AG20443 (cell line): Measurements from ENCODE around the gene OXSR1.
A peak's percentile ranks its signal among the peaks of the same experiment; 100 is the strongest.
"Not testable (repeated sequence)": the region's sequence is repeated elsewhere in the genome, so short reads cannot be mapped to it uniquely, and the experiment has no call there.

Experiments
- DNase-seq: peaks from one replicate; pipeline ENCODE4 v3.0.0; 2012; ENCODE audit warnings: low spot score, mixed read lengths

OXSR1 gene

DNA sequence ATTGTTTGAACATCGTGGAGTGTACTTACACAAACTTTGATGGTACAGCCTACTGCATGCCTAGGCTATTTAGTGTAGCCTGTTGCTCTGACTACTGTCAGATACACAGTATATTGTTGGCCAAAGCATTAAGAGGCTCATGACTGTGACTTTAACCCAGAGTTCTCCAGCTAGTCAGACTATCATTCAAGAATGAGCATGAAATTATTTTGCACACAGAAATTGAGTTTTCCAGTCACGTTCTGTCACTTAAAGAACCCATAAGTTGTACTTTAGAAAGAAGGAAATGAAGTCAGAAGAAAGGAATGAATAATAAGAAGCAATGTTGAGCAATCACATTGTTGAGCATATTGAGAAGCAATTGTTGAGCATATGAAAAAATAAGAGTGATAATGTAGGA is 62.7 kb downstream of the OXSR1 start:
- DNase-seq: peak; percentile 16

DNA sequence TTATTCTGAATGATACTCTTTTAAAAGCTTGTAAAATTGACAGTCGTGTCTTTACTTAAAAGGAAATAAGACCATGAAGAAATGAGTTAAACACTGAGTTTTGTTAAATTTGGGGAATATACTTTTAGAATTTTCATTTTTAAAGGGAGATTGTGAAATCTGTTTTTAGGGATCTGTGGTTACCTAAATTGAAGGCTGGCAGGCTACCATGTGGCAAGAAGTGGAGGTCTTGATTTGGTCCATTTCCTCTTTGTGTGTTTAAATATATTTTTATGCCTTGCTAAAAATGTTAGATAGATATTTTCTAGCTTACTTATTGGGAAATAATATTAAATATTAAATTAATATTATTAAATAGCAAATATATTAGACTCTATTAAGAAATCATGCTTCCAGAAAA is 63.7 kb downstream of the OXSR1 start:
- DNase-seq: no peak

DNA sequence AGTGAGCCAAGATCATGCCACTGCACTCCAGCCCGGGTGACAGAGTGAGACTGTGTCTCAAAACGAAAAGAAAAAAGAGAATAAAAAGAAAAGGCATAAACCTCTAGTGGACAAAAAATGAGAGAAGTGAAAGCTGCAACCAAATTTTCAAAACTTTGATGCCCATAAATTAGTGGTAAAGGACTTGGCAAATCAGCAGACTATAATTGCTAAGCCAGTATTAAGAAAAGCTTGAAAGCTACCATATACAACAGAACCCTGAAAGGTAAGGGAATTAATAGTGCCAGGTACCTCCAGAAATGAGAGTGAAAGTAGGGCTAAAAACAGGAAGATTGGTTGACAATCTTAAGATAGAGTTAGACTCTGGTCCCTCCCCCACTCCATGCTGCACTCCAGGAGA is 67.4 kb downstream of the OXSR1 start:
- no peak for DNase-seq

DNA sequence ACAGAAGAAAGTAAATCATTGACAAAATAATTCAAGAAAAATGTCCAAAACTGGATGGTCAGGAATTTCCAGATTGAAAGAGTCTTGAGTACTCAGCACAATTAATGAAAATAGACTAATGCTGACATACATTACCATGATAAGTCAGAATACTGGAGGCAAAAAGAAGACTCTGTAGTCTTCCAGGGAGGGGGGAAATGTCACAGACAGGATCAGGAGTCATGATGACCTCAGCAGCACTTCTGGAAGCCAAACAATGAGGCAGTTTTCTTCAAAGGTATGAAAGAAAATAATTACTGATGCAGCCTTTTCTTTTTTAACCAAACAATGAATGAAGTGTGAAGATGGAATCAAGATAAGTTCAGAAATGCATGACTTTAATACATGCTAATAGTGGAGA is 70.1 kb downstream of the OXSR1 start:
- no peak for DNase-seq

DNA sequence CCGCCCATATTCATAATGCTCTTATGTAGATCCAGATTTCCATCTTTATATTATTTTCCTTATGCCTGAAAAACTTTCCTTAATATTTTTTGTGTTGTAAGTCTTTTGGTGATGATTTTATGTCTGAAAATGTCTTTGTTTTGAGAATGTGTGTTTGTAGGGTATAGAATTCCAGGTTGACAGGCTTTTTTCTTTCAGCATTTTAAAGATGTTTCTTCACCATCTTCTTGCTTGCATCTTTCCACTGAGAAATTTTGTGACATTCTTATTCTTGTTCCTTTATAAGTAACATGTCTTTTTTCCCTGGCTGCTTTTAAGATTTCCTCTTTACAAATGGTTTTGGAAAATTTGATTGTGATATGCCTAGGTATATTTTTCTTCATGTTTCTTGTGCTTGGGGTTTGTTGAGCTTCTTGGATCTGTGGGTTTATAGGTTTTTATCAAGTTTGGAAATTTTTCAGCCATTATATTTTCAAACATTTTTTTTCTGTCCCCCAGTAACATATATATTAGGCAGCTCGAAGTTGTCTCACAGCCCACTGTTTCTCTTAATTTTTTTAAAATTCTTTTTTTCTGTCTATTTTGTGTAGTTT is 73.2 kb downstream of the OXSR1 start:
- DNase-seq: no peak

DNA sequence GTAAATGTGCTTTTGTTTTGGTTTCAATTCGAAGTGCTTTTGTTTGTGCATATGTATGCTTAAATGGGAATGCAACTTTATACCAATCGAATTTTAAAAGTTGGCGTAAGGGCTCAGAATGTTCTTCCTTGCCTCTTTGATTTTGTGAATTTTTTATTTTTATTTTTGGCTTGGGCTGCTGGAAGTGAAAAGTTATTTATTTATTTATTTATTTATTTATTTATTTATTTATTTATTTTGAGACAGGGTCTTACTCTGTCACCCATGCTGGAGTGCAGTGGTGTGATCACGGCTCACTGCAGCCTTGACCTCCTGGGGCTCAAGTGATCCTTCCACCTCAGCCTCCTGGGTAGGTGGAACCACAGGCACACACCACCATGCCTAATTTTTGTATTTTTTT is 77.5 kb downstream of the OXSR1 start:
- DNase-seq: not testable (repeated sequence)

DNA sequence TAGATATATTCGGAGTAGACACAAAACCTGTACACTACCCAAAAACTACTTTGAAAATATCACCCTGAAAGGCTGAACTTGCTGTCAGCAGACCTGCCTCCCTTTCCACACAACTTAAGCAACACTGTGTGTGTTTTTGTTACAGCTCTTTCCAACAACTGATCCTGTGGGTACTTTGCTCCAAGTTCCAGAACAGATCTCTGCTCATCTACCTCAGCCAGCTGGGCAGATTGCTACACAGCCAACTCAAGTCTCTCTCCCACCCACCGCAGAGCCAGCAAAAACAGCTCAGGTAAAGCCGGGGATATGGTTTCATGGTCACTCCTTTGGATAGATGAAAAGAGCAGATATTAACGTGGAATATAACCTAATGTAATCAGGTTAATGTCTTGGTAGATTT is 80.6 kb downstream of the OXSR1 start:
- DNase-seq: no peak

DNA sequence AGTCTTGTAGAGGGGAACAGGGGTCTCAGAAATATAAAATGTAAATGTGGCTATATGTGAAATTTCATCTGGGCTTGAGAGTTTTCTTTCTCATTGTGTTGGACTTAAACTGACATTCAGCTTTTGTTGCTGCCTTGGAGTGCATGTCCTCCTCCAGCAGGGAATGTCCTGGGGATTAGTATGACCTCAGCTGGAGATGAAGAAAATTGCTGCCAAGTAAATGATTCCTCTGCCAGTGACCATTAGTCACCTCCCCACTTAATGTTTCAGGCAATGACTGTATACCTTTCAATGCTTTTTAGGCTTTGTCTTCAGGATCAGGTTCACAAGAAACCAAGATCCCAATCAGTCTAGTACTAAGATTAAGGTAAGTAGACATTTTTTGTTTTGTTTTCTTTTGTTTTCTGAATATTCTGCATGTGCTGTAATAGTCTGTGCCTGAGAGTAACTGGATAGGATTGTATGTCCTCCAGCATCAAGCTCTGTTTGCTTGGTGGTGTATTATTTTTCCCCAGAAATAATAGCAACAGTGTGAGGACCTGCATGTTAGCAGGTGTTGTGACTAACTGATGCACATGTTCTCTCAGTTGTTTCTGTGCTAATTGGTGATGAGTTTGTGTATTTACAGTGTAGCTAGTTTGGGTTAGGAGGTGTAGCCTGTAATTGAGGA is 82.2 kb downstream of the OXSR1 start:
- DNase-seq: peak; percentile 92

DNA sequence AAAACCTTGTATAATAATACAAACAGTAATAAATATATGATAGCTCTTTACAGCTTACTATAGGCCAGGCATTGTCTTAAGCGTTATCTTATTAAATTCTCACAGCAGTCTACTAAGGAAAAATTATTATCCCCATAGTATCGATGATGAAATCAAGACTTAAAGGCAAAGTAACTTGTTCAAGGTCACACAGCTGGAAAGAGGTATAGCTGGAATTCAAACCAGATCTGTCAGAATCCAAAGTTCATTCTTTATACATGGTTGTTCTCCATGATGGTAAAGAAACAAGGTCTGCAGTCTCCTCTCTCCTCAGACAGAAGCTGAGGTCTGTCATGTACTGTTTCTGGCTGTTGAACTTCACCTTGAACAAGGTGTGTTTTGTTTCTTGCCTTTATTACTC is 84.9 kb downstream of the OXSR1 start:
- no peak for DNase-seq

DNA sequence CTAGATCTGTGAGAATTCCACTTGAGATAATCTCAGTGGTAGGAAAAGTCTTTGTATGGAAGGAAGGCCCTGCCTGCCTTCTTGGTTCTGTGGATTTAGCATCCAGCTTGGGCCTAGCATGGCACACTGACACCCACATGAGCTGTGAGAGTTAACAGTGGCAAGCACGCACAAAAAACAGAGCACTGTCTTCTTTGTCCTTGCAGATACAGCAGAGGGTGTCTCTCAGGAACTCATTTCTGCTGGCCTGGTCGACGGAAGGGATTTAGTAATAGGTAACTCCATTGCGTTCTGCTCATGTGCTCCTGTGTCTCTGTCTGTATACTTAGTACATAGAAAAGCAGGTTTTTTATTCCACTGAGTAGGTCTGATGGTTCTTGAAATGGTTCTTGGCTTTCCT is 85.9 kb downstream of the OXSR1 start:
- no peak for DNase-seq

DNA sequence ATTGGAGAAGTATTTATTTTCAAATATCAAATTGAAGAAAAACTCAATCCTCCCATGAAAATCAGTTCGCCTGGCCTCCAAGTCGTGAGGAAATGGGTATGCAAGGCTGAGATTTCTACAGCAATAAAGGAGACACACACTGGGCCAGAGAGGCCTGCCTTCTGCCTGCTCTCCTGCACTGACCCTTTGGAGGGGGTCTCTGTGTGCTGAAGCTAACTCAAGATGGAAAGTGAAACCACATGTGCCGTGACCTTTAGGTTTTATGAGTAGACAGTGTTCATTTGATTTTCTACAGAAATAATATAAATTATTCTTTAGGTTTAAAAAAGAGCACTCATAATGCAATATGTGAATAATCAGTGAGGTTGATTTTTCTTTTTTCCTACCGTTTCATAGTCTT is 88.4 kb downstream of the OXSR1 start:
- DNase-seq: no peak

DNA sequence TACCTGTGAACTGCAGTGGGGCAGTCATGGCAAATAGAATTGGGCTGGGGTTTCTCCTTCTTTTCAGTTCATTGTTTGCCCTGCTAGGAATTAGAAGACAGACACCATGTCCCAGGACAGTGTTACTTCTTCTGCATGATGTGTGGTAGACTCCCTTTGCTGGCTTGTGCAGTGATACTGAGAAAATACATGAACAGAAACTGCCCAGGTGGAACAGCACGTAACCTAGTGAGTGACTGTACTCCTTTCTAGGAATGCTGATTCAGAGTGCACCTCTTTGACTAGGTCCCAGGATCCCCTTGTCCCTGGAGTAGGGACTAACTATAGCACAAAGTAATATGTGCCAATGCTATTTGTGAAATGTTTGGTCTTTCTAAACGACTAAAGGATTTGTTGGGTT is 89.5 kb downstream of the OXSR1 start:
- DNase-seq: no peak

DNA sequence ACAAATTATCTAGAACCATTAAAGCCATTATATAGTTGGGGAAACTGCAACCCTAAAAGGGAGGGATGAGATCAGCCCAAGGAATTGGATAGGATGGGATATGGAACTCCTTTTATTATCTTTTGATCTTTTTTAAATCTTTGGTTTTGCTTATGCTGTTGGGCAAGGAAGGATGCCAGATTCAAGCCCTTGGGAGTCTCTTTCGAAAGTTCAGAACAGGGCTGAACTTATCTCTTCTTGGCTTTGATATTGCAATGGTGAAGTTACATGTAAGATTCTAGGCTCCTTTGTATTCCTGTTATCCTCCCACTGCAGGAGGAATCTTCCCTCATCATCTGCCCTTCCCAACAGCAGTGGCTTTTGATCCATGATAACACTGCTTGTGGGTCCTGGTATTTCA is 90.3 kb downstream of the OXSR1 start:
- no peak for DNase-seq

DNA sequence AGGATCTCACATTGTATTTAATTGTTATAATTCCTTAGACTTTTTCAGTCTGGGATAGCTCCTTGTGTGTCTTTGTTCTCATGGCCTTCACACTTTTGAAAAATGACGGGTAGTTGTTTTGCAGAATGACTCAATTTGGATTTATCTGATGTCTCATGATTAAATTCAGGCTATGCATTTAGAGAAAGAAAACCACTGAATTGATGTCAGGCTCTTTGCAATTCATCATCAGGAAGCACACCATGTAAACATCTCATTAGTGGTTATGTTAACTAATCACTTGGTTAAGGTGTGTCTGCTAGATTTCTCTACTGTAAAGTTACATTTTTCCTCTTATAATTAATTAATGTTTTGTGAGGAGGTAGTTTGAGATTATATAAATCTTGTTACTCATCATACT is 92.2 kb downstream of the OXSR1 start:
- DNase-seq: no peak

DNA sequence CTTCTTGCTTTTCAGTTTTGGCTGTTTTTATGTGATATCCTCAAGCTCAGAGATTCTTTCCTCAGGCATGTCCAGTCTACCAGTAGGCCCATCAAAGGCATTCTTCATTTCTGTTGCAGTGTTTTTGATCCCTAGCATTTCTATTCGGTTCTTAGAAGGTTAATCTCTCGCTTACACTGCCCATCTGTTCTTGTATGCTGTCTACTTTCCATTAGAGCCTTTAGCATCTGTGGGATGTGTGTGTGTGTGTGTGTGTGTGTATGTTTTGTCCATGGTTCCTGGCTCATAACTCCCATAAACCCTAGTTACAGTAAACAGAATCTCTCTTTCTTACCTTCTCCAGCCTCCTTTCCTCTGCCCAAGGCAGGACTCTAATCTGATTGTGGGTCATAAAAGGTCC is 95.1 kb downstream of the OXSR1 start:
- no peak for DNase-seq

DNA sequence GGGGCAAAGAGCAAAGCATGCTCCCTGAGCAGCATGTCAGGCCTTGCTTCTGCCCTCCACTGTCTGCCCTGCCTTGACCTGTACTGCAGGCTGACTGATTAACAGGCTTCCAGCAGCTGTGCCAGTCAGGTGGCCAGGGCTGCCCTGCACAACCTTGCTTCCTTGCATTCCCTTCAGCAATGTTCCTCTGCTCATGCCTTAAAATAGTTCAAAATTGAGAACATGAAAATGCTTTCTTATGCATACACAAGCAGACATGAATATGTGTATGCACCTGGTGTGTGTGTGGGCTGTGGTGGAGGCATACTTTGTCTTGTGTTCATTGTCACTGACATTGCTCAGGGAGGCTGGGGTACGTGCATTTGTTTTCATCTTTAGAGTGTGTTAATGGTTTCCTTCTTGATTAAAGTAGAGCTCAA is 99.0 kb downstream of the OXSR1 start:
- no peak for DNase-seq

DNA sequence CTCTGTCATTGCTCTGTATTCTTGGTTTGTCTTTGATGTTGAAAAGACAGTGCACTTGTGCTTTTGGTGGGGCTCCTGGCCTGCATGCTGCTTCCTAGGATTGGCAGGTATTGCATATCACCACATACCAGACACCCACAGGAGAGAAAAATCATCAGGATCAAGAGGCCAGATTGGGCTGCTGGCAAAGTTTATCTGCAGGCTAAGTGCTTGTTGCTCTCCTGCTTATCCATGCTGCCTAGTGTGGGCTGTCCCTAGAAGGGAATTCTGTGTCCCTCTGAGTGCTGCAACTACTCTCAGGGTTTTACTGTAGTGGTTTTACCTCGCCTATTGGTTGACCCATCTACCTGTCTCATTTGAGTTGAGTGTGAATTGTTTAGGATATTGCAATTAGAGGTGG is 99.4 kb downstream of the OXSR1 start:
- no peak for DNase-seq

DNA sequence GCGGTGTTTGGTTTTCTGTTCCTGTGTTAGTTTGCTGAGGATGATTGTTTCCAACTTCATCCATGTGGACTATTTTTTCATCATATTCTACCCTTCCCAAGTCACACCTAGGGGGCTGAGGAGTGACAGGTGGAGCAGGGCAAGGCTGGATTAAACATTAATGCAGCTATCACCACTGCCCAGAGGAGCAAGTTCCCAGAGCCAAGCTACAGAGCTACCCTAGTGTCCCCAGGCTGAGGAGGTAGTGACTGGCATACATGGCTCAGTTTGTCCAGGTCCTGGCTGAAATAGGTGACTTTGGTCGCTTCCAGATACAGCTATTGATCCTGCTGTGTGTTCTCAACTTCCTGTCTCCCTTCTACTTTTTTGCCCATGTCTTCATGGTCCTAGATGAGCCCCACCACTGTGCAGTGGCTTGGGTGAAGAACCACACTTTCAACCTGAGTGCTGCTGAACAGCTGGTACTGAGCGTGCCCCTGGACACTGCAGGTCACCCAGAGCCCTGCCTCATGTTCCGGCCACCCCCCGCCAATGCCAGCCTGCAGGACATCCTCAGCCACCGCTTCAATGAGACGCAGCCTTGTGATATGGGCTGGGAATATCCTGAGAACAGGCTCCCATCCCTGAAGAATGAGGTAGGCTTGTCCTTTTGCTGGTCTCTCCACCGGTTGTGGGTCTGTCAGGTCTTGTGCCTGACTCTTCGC is 100.4 kb downstream of the OXSR1 start, which contains the start of gene SLC22A13:
SLC22A13 (plus strand) TSS at position 209 of the 704 bp plus-strand sequence; CDS start at position 258, 49 bp downstream.
- DNase-seq: no peak

DNA sequence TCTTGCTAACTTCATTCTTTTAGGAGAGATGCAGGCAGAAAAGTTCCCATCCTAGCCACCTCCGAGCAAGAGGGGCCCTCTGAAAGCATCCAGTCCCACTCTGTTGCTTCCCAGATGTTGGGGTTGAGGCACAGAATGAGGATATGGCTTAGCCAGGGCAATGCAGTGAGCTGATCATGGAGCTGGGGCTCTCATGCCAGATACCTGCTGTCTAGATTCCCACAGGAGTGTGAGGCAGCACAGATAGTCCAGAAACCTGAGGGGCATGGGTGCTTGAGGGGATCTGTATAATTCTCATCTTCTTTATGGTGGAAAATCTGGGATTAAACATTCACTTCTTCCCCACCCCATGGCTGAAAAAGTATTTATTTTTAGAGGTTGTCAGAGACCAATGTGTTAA is 101.5 kb downstream of the OXSR1 start:
- no peak for DNase-seq

DNA sequence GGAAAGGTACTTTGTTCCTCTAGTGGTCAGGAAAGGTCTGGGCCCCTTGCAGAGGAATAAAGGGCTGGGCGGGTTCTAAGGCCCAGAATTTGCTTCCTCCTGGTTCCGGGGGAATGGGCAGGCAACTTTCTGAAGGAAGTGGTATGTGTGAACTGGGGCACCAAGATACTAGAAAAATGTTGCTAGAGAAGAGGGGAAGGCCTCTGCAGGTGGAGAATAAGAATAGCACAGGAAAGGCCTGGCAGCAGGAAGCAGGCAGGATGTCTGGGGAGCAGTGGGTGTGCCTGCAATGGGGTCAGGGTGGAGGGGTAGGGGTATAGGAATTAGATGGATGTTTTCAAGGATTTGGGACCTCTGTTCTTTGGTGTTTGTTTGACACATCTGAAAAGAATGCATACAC is 102.3 kb downstream of the OXSR1 start:
- no peak for DNase-seq

DNA sequence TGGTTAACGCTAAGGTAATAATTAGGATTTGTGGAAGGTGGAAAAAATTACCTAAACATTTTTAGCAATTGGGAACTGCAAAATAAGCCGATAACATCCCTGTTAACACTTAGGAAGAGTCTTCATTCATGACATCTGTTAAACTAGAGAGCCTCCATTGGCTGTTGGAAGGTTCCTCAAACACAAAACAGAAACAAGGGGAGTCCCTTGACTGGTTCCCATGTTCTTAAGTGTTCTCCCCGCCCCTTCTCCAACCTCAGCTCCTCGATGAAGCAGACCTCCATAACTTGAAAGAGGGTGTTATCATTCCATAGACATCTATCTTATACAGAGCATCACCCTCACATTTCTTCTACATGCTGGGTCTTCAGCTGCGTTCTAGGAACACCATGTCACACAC is 102.8 kb downstream of the OXSR1 start:
- DNase-seq: no peak

DNA sequence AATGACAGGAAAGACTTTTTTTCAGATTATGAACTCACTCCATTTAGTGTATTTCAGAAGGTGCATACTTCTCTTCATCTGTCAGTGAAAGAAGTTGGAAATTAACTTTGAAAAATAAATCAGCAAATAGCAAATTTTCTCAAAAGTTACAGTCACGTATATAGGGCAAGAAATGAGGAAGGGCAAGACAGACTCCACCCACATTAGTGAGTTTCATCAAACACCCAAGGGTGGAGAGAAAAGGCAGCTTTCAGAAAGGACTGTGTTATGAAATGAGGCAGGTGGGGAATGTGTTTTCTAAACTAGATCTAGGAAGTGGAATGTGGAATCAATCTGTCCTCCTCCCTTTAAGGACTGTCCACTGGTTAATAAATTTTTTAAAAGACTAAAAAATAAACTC is 103.2 kb downstream of the OXSR1 start:
- DNase-seq: no peak

DNA sequence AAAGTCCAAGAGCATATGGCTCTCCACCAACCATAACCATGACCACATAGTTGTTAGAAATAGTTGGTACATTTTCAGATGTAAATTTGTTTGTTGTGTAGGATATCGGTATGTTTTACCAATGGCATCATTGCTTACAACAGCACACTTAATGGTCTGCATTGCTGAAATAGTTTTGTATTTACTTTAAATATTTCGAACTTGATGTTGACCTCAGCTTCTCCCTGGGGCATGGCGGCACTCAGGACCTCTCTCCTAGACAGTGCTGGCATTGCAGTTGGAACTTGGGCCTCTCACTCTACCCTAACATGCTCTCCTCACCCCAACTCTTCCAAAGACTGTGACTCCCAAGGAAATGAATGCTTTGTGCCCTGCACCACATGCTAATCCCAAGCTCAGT is 105.3 kb downstream of the OXSR1 start:
- DNase-seq: no peak

DNA sequence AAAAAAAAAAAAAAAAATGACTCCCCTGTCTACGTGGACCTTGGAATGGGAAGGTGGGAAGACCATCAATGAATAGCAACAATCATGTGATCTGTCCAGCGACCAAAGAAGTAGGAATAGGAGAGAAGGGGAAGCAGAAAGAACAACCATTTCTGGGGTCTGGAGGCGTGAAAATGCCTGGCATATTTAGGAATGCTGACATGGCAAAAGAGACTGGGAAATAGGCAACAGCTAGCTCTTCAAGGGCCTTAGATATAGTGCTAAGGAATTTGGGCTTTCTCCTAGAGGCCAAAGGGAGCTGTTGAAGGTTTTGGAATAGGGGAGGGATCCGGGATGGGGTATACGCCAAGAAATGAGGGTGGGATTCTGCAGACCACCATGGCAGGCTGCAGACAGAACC is 106.2 kb downstream of the OXSR1 start:
- no peak for DNase-seq
